Middle frontal gyrus (tissue), 1 donor: ENCODE data around the gene KCNQ1.

Source experiments
- DNase-seq: peaks from one replicate; pipeline ENCODE4 v3.0.0-alpha.2; 2015; ENCODE audit warnings: low spot score; ENCODE audit errors: extremely low spot score

KCNQ1 gene

DNA sequence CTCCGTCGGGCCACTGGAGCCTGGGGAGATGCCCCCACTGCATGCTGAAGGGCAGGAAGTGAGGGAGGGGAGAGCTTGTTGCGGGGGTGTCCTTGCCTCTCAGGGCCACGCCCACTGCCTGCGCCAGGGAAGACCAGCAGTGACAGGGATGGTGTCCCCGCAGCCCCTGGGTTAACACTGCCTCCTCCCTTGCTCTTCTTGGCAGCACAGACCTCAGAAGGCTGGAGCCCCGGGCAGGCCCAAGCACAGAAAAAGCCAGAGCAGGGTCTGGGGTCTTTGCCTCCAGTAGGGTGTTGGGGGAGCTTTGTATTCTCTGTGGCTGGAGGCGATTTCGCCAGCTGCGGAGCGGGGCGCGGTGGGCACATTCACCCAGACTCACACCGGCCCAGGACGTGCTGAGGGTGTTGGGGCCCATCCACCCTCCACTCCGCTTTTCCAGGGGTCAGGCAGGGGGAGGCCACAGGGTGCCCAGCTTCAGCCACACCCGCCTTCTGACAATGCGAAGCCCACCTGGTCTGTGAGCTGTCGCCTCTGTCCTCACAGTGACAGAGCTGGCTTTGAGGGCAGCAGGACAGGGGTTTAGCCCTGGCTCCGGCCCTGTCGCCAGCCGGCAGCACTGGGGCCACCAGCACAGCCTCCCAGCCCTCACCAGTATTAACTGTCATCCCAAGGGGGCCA lies 357.0 kb downstream of the KCNQ1 start:
- DNase-seq, result no peak

DNA sequence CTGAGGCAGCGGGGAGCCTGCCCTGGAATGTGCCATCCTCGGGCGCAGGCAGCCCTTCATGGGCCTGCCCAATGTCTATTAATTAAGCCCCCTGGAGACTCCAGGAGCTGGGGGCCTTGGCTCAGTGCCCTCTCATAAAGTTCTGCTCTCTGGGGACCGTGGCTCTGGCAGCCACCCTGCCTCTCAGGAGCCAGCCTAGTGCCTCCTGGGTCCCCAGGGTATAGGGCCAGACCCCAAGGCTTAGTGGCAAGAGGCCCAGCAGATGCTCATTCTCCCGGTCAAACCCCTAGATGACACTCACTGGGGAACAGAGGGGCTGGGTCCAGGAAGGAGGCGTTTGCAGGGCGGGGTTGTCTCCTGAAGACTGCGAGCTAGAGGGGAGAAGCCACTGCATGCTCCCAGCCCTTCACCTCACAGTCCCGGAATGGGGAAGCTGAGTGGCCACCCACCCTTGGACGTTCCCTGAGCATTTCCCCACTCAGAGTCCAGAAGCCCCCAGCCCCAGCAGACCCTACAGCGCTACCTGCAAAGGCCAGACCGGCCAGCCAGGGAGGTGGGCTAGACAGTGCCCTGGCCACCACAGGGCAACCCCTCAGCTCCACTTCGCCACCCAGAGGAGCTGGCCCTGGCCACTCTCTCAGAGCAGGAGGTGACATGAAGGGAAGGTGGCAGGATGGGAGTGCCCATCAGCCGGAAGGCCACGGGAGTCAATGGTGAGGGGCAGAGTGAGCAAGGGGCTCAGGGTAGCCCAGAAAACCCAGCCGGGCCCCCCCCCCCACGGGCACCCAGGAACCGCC lies 357.8 kb downstream of the KCNQ1 start:
- DNase-seq, result no peak

- no peak for DNase-seq
Measured at GRCh38 chr11:2803186-2804091, 358.6 kb downstream of the KCNQ1 start.

GRCh38 chr11:2804189-2804588 lies 359.4 kb downstream of the KCNQ1 start:
- DNase-seq, result no peak

DNA sequence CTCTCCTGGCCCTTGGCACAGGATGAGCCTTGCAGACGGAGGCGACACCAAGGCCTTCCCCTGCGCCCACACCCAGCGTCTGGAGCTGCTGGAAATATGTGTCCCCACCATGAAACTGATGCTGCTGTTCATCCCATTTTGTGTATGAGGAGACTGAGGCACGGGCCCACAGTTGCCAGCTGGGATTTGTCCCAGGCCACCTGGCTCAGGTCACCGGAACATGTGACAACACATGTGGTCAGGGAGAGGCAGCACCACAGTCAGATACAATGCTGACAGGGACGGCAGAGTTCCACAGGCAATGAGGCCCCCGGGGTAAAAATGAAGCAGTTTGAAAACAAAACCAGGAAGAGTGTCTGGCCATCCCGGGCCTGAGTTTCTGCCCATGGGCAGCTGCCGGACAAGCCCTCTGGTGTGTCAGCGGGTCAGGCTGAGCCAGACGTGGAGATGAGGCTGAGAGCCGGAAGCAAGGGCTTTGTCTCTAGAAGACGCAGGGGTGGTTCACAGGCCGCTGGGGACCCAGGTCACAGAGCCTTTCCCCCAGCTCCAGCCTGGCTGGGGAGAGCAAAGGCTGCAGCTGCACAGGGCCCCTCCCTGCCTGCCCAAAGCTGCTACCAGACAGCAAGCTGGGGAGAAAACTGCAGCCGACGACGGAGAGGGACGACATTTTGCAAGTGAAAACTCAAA lies 360.0 kb downstream of the KCNQ1 start:
- DNase-seq, result no peak

DNA sequence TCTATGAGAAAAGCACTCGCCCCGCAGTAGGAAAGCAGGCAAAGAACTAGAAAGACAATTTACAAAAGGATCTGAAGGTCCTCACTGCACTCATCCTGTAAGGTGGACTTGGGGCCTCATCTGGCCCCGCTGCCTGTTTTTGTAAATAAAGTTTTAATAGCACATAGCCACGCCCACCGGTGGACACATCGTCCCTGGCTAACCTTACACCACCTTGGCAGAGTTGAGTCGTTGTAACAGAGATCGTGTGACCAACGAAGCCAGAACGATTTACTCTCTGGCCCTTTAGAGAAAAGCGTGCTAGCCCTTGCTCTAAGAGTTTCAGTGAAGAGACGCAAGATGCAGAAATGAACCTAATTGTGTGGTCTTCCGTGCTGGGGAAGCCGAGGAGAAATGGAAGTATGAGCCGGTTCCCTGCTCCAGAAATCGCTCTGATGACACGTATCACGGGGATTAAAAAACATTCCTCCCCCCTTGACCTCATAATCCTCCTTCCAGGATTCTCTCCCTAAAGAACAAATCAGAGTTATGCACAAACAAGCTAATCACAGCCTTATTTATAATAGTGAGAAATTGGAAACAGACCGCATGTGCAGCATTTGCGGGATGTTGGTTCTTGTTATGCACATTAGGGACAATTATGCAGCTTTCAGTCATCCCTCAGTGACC lies 360.7 kb downstream of the KCNQ1 start:
- no peak for DNase-seq

DNA sequence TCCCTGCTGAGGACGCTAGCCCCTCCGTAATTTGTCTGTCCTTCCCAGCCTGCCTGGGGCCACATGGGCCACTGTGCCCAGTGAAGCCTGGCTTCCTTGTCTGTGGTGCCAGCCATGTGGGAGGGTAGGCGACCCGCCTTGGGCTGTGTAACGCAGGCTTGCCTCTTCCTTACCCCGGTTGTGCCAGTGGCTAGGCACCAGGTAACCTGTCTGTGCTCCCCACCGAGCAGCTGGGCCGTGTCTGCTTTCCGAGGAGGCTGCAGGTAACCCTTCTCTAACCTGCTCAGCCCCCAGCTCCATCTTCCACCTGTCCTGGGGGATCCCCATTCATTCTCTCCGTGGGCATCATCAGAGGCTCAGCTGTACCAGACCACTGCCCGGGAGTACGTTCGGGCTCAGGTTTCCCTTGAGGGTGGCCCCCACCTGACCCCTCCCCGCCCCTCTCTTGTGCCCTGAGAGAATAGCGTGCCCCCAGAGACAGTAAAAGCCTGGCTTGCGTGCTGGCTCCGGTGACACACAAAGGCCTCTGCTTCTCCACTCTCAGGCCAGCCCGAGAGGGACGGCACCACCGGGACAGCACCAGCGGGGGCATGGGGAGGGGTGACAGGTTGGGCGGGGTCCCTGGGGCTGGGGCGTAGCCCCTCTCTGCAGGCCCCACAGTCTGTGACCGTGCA lies 361.7 kb downstream of the KCNQ1 start:
- DNase-seq, result no peak

- DNase-seq, result no peak
Measured at GRCh38 chr11:2807025-2807681, 362.3 kb downstream of the KCNQ1 start.

GRCh38 chr11:2807801-2808241 lies 363.0 kb downstream of the KCNQ1 start:
- DNase-seq, result no peak

GRCh38 chr11:2808850-2809846 lies 364.3 kb downstream of the KCNQ1 start:
- DNase-seq, result no peak

DNA sequence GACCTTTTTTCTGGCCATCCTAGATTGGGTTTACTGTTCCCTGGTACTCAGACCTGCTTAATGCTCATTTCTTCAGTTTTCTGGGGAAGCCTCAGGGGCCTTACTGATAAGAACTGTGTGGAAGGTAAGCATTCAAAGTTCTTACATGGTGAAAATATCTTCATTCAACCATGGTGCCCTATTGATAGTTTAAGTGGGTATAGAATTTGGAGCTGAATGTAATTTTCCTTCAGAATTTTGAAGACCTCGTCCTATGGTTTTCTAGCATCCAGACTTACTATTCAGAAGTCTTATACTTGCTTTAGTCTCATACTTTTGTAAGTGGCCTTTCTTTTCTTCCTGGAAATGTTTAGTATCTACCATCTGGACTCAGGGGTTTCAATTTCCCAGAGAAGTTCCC lies 365.0 kb downstream of the KCNQ1 start:
- no peak for DNase-seq

GRCh38 chr11:2810411-2811205 lies 365.8 kb downstream of the KCNQ1 start:
- no peak for DNase-seq

DNA sequence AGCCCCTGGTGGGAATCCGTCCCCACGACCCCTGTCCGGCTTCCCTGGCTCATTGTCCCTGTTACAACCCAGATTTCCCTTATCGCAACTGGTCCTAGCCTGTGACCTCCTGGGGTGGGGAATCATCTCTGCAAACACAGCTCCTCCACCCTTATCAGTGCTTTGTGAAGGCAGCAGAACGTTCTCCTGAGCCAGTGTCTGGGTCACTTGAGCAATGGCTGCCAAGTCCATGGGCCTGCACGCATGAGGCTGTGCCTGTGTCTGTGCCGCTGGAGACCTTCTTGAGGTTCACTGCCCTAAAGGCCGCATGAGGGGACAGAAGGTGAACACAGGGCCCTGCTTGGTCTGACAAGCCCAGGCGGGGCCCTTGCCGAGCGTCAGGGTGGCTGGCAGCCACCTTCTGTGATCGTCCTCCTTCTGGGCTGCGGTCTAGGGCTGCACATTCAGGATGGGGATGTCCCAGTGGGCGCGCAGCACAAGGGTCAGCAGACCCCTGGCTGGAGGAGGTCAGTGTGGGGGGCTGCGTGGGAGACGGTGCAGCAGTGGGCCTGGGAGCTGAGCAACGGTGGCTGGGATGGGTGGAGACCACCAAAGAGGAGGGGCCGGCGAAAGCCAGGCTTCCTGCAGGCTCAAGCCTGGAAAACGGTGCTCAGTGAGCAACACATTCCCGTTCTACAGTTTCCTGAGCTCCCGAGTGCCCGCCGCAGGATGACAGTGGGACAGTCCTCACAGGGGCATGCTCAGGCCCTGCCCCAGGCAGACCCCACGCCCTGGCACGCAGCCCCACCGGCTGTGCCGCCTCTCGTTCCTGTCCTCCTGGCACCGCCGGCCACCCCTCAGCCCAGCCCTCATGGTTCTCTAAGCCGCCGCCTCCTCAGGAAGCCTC lies 366.6 kb downstream of the KCNQ1 start:
- DNase-seq, result no peak

DNA sequence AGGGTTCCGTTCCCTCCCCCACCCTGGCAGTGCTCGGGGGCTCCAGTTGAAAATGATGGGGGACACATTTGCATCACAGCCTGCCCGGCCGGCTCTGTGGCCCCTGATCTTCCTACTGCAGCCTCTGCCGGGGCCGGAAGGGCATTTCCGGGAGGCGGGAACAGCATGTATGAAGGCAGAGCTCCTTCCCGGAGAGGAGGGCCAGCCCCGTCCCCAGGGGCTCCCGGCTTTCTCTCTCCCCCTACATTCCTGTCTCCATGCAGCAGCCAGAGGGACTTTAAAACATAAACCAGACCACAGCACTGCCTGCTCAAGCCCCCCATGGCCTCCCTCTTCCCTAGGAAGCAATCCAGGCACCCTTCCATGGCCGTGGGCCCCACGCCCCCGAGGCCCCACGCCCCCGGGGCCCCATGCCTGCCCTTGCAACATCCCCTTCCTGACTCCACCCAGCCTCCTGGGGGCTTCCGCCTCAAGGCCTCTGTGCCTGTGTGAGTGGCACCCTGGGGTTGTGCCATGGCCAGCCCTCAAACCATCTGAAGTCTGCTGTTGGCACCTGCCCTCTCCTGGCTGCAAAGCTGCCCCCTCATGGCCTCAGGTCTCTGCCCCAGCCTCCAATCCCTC lies 367.7 kb downstream of the KCNQ1 start:
- DNase-seq, result no peak

- no peak for DNase-seq
Measured at GRCh38 chr11:2813141-2813908, 368.5 kb downstream of the KCNQ1 start.
